Measurements from ENCODE around the gene HOXB7. TPM values are rescaled to one million over a fixed set of nuclear protein-coding genes. Genes with fewer than 3 reads are reported as not detected.

The HOXB7 gene
- total RNA-seq, 1 donor from 2014 or later, result not detected

DNA sequence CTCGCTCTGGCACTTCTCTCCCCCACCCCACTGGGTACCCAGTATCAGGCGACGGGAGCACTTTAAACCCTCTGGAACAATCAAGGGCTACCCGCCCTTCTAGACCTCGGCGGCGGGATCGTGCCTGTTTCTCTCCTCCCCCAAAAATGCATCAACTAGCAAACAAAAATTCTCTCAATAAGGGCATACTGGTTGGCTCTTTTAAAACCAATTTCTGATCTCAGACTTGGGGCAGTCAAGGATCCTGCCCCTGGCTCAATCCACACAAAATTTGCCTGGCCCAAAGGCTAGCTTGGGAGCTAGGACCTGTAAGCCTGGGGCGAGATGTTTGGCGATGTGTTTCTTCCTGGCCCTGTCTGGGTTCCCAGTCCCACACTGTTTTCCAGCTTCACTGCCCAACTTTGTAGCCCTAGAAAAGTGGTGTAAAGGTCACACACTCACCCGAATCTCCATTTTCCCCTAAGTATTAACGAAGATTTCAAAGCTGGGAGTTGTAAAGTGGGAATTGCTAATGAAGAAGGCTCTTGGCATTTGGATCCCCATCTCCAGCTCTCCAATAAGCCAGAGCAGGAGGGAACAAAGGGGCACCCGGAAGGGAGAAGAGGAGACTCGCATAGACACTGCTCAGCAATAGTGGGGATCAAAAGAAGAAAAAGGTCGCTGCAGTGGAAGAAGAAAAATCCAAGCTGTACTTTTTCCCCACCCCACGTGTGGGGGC, 51.5 kb downstream of the HOXB7 start:
- no peak for DNase-seq (ENCODE audit: low spot score in 2 of 2)
- no peak for FAIRE-seq

- DNase-seq (ENCODE audit: low spot score in 2 of 2), result no peak
- FAIRE-seq, result no peak
Measured at GRCh38 chr17:48558831-48559121, 52.0 kb downstream of the HOXB7 start.

DNA sequence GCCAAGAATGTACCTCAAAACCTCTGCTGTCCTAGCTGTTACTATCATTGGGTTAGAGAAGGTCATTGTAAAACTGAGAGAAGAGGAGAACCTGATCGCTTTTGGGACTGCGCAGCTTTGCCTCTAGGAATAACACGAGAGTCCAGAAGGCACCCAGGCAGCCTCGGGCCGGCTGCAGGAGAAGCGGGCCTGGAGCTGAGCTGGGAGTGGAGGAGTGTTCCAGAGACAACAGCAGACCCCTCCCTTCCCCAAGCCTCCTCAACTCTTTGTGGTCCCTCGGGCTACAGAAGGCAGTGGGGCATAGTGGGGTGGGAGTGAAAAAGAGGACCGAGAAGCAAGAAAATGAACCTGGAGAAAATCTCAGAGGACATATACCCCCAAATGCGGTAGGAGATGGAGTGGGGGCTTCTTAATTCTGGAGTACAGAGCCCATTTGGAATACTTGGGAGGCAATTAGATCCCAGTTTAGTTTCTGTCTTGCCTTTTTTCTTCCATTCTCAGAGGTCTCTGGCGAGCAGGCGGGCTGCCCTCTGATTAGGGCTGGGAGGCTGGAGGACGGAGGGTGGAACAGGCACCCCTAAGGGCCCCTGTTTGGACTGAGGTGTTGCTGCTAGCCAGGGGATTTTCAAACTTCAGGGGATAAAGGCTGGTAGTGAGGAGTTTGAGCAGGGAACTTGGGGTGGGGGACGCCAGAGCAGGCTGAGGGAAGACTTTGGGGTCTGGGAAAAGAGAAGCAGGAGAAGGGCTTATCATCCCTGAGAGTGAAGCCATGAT, 52.6 kb downstream of the HOXB7 start:
- no peak for FAIRE-seq
- DNase-seq (ENCODE audit: low spot score in 2 of 2), result no peak

Small RNA genes within 50 kb of the gene (small RNA-seq; reads per million reads assigned to genes)
- not detected for gene MIR196A1

Other genes with a start within 250 kb of the HOXB7 start
- 0.41 TPM for gene SKAP1, start 180.8 kb downstream of the HOXB7 start, total RNA-seq
- gene HOXB1, start 80.0 kb downstream of the HOXB7 start, total RNA-seq, result not detected
- gene HOXB2, start 65.9 kb downstream of the HOXB7 start, total RNA-seq, result not detected
- gene HOXB4, start 32.7 kb downstream of the HOXB7 start, total RNA-seq, result not detected
- not detected for gene HOXB3, start 20.8 kb downstream of the HOXB7 start, total RNA-seq
- not detected for gene HOXB5, start 17.2 kb downstream of the HOXB7 start, total RNA-seq
- gene HOXB6, start 6.0 kb downstream of the HOXB7 start, total RNA-seq, result not detected
- gene HOXB8, start 4.3 kb upstream of the HOXB7 start, total RNA-seq, result not detected
- gene HOXB9, start 15.3 kb upstream of the HOXB7 start, total RNA-seq, result not detected
- not detected for gene PRAC1, start 111.5 kb upstream of the HOXB7 start, total RNA-seq
- not detected for gene PRAC2, start 112.2 kb upstream of the HOXB7 start, total RNA-seq
- not detected for gene HOXB13, start 117.7 kb upstream of the HOXB7 start, total RNA-seq
- gene TTLL6, start 206.2 kb upstream of the HOXB7 start, total RNA-seq, result not detected
- gene CALCOCO2, start 220.0 kb upstream of the HOXB7 start, total RNA-seq, result 9.0 TPM